OCI-LY3 (cell line): Measurements from ENCODE around the gene CYP2A7.
"Not testable (repeated sequence)": the region's sequence is repeated elsewhere in the genome, so short reads cannot be mapped to it uniquely, and the experiment has no call there.

Experiments
- H2AFZ ChIP-seq: fragments of 200-600, 300-600 bp; shearing (Covaris generic); 2 replicates; pipeline ENCODE4 v1.6.0; 2014; ENCODE audit warnings: antibody characterized with exemption, low read depth, low read length
- H3K27ac ChIP-seq: fragments of 200-600, 300-600 bp; sonication (generic); 2 replicates; pipeline ENCODE4 v1.5.1; 2014; ENCODE audit warnings: mild to moderate bottlenecking, low read length, moderate library complexity, mixed read lengths
- H3K27me3 ChIP-seq: fragments of 200-600, 300-600 bp; sonication (generic); 2 replicates; pipeline ENCODE4 v1.6.1; 2014; ENCODE audit warnings: low read depth, low read length, mixed read lengths
- H3K36me3 ChIP-seq: fragments of 200-600, 300-600 bp; sonication (generic); replicated peaks from 2 replicates; pipeline ENCODE3; 2014; ENCODE audit warnings: low read depth, low read length, mixed read lengths
- H3K4me1 ChIP-seq: fragments of 300-600, 200-600 bp; sonication (generic); 2 replicates; pipeline ENCODE4 v1.6.1; 2014; ENCODE audit warnings: low read length, mixed read lengths
- H3K4me2 ChIP-seq: fragments of 200-600, 300-600 bp; sonication (generic); 2 replicates; pipeline ENCODE4 v1.6.1; 2014; ENCODE audit warnings: low read length, mixed read lengths
- H3K4me3 ChIP-seq: fragments of 300-600, 200-600 bp; sonication (generic); 2 replicates; pipeline ENCODE4 v1.5.1; 2014; ENCODE audit warnings: antibody characterized with exemption, mild to moderate bottlenecking, low read length, moderate library complexity
- H3K79me2 ChIP-seq: fragments of 300-600, 200-600 bp; shearing (Covaris generic); 2 replicates; pipeline ENCODE4 v1.6.1; 2014; ENCODE audit warnings: mild to moderate bottlenecking, low read length, mixed read lengths
- H3K9ac ChIP-seq: fragments of 300-600, 200-600 bp; shearing (Covaris generic); 2 replicates; pipeline ENCODE4 v1.6.0; 2014; ENCODE audit warnings: mild to moderate bottlenecking, low read length, moderate library complexity
- H3K9me3 ChIP-seq: fragments of 200-600, 300-600 bp; shearing (Covaris generic); 2 replicates; pipeline ENCODE4 v1.6.1; 2014; ENCODE audit warnings: low read length, mixed read lengths; ENCODE audit not compliant: insufficient read depth
- H4K20me1 ChIP-seq: fragments of 200-600, 300-600 bp; sonication (generic); 2 replicates; pipeline ENCODE4 v1.6.1; 2016; ENCODE audit warnings: low read length, mixed read lengths; ENCODE audit not compliant: insufficient read depth
- EZH2phosphoT487 ChIP-seq: fragments of 200-600 bp; shearing (Covaris generic); IDR thresholded peaks from 2 replicates; pipeline ENCODE4 v1.6.1; 2018; ENCODE audit warnings: antibody characterized with exemption, mixed run types, low read depth
- TF ChIP-seq, protein P1 (sequence below): fragments of 200-600, 300-600 bp; sonication (generic); IDR thresholded peaks from 2 replicates; pipeline ENCODE4 v1.5.1; 2014; ENCODE audit warnings: antibody characterized with exemption, low read length, low read depth

CYP2A7 gene

DNA sequence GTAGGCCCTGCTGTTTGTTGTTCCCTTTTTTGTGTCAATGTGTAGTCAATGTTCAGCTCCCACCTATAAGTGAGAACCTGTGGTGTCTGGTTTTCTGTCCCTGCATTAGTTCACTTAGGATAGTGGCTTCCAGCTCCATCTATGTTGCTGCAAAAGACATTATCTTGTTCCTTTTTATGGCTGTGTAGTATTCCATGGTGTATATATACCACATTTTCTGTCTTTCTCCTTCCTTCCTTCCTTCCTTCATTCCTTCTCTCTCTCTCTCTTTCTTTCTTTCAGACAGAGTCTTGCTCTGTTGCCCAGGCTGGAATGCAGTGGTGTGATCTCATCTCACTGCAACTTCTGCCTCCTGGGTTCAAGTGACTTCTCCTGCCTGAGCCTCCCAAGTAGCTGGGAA, 52.8 kb downstream of the CYP2A7 start:
- Histone ChIP-seq H4K20me1 (no peaks in the 10 kb centered on the region), H3K27me3 (0 out of 2 replicates have a peak, but pooled peaks cover 4% of the 10 kb centered on the region), H3K4me3 (no peak overlapping the region), H3K4me2 (no peak overlapping the region), H3K9ac (no peak overlapping the region), H3K36me3 (no peaks in the 10 kb centered on the region), H3K79me2 (no peaks in the 10 kb centered on the region), H3K4me1 (no peaks in the 10 kb centered on the region), H2AFZ (no peak overlapping the region), H3K27ac (no peak overlapping the region), H3K9me3 (no peaks in the 10 kb centered on the region)
- no peak for TF ChIP-seq EZH2phosphoT487
- TF ChIP-seq, protein P1, sequence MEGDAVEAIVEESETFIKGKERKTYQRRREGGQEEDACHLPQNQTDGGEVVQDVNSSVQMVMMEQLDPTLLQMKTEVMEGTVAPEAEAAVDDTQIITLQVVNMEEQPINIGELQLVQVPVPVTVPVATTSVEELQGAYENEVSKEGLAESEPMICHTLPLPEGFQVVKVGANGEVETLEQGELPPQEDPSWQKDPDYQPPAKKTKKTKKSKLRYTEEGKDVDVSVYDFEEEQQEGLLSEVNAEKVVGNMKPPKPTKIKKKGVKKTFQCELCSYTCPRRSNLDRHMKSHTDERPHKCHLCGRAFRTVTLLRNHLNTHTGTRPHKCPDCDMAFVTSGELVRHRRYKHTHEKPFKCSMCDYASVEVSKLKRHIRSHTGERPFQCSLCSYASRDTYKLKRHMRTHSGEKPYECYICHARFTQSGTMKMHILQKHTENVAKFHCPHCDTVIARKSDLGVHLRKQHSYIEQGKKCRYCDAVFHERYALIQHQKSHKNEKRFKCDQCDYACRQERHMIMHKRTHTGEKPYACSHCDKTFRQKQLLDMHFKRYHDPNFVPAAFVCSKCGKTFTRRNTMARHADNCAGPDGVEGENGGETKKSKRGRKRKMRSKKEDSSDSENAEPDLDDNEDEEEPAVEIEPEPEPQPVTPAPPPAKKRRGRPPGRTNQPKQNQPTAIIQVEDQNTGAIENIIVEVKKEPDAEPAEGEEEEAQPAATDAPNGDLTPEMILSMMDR, result no peak

GRCh38 chr19:40827386-40828247, 54.4 kb downstream of the CYP2A7 start:
- Histone ChIP-seq H3K4me2 (no peak overlapping the region), H3K9ac (no peak overlapping the region), H3K79me2 (no peaks in the 10 kb centered on the region), H4K20me1 (no peaks in the 10 kb centered on the region), H3K4me3 (no peak overlapping the region), H3K36me3 (no peaks in the 10 kb centered on the region), H3K4me1 (peaks cover 7% of the 10 kb centered on the region), H2AFZ (no peak overlapping the region), H3K27ac (no peak overlapping the region), H3K27me3 (0 out of 2 replicates have a peak, but pooled peaks cover 4% of the 10 kb centered on the region), H3K9me3 (no peaks in the 10 kb centered on the region)
- no peak for TF ChIP-seq EZH2phosphoT487
- TF ChIP-seq, protein P1, result no peak

GRCh38 chr19:40826699-40827385, 55.2 kb downstream of the CYP2A7 start:
- H3K9me3 ChIP-seq, H3K27me3 ChIP-seq, H3K9ac ChIP-seq, H4K20me1 ChIP-seq, H2AFZ ChIP-seq, H3K79me2 ChIP-seq, H3K4me2 ChIP-seq, H3K36me3 ChIP-seq, H3K4me3 ChIP-seq, H3K27ac ChIP-seq: not testable (repeated sequence)
- peaks cover 10% of the 10 kb centered on the region for H3K4me1 ChIP-seq

GRCh38 chr19:40826312-40826698, 55.7 kb downstream of the CYP2A7 start:
- not testable (repeated sequence) for H3K9me3 ChIP-seq, H3K27ac ChIP-seq, H3K4me3 ChIP-seq, H4K20me1 ChIP-seq, H2AFZ ChIP-seq, H3K36me3 ChIP-seq, H3K4me2 ChIP-seq, H3K9ac ChIP-seq, H3K27me3 ChIP-seq, H3K79me2 ChIP-seq
- peaks cover 10% of the 10 kb centered on the region for H3K4me1 ChIP-seq

DNA sequence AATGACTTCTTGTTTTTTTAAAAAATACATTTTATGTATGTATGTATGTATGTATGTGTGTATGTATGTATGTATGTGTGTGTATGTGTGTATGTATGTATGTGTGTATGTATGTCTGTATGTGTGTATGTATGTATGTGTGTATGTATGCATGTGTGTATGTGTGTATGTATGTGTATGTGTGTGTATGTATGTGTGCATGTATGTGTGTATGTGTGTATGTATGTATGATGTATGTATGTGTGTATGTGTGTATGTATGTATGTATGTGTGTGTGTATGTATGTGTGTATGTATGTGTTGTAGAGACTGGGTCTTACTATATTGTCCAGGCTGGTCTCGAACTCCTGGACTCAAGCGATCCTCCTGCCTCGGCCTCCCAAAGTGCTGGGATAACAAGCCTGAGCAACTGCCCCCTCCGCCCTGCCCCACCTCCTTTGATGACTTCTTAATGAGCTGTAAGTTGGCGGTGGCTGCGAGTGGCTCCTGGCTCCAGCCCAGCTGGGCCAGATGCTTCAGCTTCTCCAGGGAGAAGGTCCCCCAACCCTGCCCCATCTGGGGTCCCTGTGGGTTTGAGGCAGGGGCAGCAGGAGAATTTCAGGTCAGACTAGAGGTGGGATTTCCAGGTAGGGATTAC, 56.5 kb downstream of the CYP2A7 start:
- H3K4me2 ChIP-seq, H3K79me2 ChIP-seq, H4K20me1 ChIP-seq: not testable (repeated sequence)

More for the DNA sequence above, 56.5 kb downstream of the CYP2A7 start:
- not testable (repeated sequence) for H3K4me3 ChIP-seq, H3K9me3 ChIP-seq, H3K27me3 ChIP-seq, H3K36me3 ChIP-seq, H3K9ac ChIP-seq, H3K27ac ChIP-seq, H2AFZ ChIP-seq
- H3K4me1 ChIP-seq, result peaks cover 10% of the 10 kb centered on the region
